ENCODE measurements around the gene COL1A2. TPM values are rescaled to one million over a fixed set of nuclear protein-coding genes. Genes with fewer than 3 reads are reported as not detected.

The COL1A2 gene
- total RNA-seq, 1 donor from 2014 or later = 28.0 TPM

DNA sequence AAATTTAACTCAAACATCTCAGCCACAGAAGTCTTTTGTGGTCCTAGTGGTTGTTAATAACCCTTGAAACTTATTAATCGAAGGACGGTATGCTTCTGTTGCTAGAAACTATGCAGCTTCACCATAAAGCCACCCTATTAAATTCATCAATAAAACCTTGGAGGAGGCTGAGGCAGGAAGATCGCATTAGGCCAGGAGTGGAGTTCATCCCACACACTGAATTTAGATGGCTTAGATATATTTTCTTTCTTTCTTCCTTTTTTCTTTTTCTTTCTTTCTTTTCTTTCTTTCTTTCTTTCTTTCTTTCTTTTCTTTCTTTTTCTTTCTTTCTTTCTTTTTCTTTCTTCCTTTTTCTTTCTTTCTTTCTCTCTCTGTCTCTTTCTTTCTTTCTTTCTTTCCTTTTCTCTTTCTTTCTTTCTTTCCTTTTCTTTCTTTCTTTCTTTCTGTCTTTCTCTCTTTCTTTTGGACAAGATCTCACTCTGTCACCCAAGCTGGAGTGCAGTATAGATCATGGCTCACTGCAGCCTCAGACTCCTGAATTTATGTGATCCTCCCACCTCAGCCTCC lies 84.0 kb downstream of the COL1A2 start:
- H3K4me2 ChIP-seq = no peak overlapping the region
- no peak overlapping the region for H3K9ac ChIP-seq
- H3K4me1 ChIP-seq = no peaks in the 10 kb centered on the region
- DNase-seq (ENCODE audit: low spot score) = no peak
- no peak overlapping the region for H2AFZ ChIP-seq (replicated peaks)
- Mint-ChIP-seq H3K36me3 (no peaks in the 10 kb centered on the region), H3K4me1 (no peaks in the 10 kb centered on the region), H3K27me3 (ENCODE audit: insufficient read depth, low read depth) (no peaks in the 10 kb centered on the region), H3K27ac (no peak overlapping the region), H3K4me3 (no peak overlapping the region), H3K9me3 (no peaks in the 10 kb centered on the region)
- no peaks in the 10 kb centered on the region for H3K27me3 ChIP-seq
- H3K36me3 ChIP-seq = no peaks in the 10 kb centered on the region
- no peak overlapping the region for H3K27ac ChIP-seq
- no peaks in the 10 kb centered on the region for H3K79me2 ChIP-seq (ENCODE audit: low read depth)
- H3K4me3 ChIP-seq = no peak overlapping the region
- H3F3A ChIP-seq (ENCODE audit: low read depth) = no peaks in the 10 kb centered on the region
- no peaks in the 10 kb centered on the region for H4K20me1 ChIP-seq (ENCODE audit: low read depth)
- H3K9me3 ChIP-seq (ENCODE audit: low read depth) = no peaks in the 10 kb centered on the region
- TF ChIP-seq EZH2 (IDR thresholded peaks at IDR 0.05) (no peak), EZH2phosphoT487 (IDR thresholded peaks at IDR 0.05) (no peak)
- TF ChIP-seq, protein P1, sequence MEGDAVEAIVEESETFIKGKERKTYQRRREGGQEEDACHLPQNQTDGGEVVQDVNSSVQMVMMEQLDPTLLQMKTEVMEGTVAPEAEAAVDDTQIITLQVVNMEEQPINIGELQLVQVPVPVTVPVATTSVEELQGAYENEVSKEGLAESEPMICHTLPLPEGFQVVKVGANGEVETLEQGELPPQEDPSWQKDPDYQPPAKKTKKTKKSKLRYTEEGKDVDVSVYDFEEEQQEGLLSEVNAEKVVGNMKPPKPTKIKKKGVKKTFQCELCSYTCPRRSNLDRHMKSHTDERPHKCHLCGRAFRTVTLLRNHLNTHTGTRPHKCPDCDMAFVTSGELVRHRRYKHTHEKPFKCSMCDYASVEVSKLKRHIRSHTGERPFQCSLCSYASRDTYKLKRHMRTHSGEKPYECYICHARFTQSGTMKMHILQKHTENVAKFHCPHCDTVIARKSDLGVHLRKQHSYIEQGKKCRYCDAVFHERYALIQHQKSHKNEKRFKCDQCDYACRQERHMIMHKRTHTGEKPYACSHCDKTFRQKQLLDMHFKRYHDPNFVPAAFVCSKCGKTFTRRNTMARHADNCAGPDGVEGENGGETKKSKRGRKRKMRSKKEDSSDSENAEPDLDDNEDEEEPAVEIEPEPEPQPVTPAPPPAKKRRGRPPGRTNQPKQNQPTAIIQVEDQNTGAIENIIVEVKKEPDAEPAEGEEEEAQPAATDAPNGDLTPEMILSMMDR (IDR thresholded peaks at IDR 0.05) = no peak

Other genes starting within 250 kb of the COL1A2 start
- 55.4 and 93.5 TPM in 2 replicates for gene CASD1, start 114.9 kb downstream of the COL1A2 start, total RNA-seq (ENCODE audit: low replicate concordance)